ENCODE results near the gene HDAC9. TPM values are rescaled to one million over a fixed set of nuclear protein-coding genes. Genes with fewer than 3 reads are reported as not detected.

The HDAC9 gene
- total RNA-seq, 3 donors from 2014 or later (not counting 1 experiment from before 2014, with no cell fraction given) = 19.1 to 41.1 (median 24.1) TPM

DNA sequence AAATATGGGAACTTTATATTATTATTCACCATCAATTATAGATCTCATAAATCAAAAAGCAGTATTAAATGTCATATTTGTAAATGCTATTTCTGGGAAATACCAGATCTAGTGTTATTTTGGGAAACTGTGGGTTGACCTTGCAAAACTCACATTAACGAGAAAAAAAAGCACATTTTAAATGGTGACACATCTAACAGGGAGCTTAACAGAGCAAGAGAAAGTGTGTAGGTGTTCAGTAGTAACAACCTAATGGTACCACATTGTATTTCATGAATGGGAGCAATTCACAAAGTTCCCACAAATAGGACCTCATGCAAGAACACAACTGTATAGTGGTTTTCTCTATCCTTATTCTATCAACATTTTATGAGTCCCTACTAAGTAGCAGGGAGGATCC lies 26.2 kb upstream of the HDAC9 start:
- Mint-ChIP-seq H3K9me3 (no peaks in the 10 kb centered on the region), H3K4me1 (peaks cover 21 to 46% of the 10 kb centered on the region in 2 donors), H3K4me3 (no peak overlapping the region), H3K27ac (no peak overlapping the region), H3K27me3 (ENCODE audit: low read depth in 2 of 2) (no peaks in the 10 kb centered on the region), H3K36me3 (no peaks in the 10 kb centered on the region)
- H3K9me3 ChIP-seq (ENCODE audit: control insufficient read depth, insufficient read depth, low read length) = no peaks in the 10 kb centered on the region
- WGBS (ENCODE audit: insufficient coverage) = 57% methylated on average over 1 of the region's 1 CpG
- no peaks in the 10 kb centered on the region for H3K27me3 ChIP-seq (ENCODE audit: control insufficient read depth, insufficient read depth, low read length)
- ATAC-seq (no peak), DNase-seq (no peak)
- no peaks in the 10 kb centered on the region for H3K4me1 ChIP-seq (ENCODE audit: control insufficient read depth, insufficient read depth, low read length)
- no peak overlapping the region for H3K4me3 ChIP-seq (ENCODE audit: low read length)
- no peak overlapping the region for H3K27ac ChIP-seq (ENCODE audit: low read length)
- H3K36me3 ChIP-seq (ENCODE audit: control insufficient read depth, insufficient read depth, low read length) = no peaks in the 10 kb centered on the region
- intact Hi-C loops (cut with micrococcal nuclease) = no loop called here
- TF ChIP-seq, protein P1, sequence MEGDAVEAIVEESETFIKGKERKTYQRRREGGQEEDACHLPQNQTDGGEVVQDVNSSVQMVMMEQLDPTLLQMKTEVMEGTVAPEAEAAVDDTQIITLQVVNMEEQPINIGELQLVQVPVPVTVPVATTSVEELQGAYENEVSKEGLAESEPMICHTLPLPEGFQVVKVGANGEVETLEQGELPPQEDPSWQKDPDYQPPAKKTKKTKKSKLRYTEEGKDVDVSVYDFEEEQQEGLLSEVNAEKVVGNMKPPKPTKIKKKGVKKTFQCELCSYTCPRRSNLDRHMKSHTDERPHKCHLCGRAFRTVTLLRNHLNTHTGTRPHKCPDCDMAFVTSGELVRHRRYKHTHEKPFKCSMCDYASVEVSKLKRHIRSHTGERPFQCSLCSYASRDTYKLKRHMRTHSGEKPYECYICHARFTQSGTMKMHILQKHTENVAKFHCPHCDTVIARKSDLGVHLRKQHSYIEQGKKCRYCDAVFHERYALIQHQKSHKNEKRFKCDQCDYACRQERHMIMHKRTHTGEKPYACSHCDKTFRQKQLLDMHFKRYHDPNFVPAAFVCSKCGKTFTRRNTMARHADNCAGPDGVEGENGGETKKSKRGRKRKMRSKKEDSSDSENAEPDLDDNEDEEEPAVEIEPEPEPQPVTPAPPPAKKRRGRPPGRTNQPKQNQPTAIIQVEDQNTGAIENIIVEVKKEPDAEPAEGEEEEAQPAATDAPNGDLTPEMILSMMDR (IDR thresholded peaks at IDR 0.05) = no peak

DNA sequence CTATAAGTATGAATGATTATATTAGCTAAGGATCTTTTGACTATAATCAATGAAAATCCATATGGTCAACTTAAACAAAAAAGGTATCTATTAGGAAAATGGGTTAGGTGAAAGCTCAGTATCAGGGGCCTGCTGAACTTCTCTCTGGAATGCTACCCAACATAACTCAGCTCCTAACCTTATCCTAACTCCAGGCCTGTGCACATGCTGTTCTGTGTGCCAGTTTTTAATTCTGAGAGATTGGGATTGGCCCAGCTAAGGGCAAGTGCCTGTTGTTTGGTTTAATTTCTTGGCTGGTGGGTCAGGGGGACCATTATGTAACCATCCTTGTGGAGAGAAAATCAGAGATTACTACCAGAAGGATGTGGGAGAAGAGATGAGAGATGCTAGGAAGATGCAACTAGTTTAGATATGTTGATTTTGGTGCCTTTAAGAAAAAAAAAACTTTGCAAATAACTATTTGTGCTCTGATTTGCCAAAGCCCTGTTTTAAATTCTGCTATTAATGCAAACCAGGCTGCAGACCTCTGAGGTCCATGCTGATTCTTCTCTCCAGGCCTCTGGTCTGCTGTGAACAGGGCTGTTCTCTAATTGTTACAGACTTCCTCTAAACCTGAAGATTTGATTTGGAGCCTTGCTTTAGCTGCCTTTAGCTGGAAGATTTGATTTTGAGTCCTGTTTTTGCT lies 23.9 kb upstream of the HDAC9 start:
- Histone ChIP-seq H3K27ac (ENCODE audit: low read length) (no peak overlapping the region), H3K9me3 (ENCODE audit: control insufficient read depth, insufficient read depth, low read length) (no peaks in the 10 kb centered on the region), H3K27me3 (ENCODE audit: control insufficient read depth, insufficient read depth, low read length) (no peaks in the 10 kb centered on the region), H3K4me3 (ENCODE audit: low read length) (no peak overlapping the region), H3K36me3 (ENCODE audit: control insufficient read depth, insufficient read depth, low read length) (no peaks in the 10 kb centered on the region), H3K4me1 (ENCODE audit: control insufficient read depth, insufficient read depth, low read length) (no peaks in the 10 kb centered on the region)
- H3K9me3 Mint-ChIP-seq = no peaks in the 10 kb centered on the region
- H3K27ac Mint-ChIP-seq = no peak overlapping the region
- peaks cover 11 to 35% of the 10 kb centered on the region in 2 donors for H3K4me1 Mint-ChIP-seq
- DNase-seq = no peak
- no peaks in the 10 kb centered on the region for H3K27me3 Mint-ChIP-seq (ENCODE audit: low read depth in 2 of 2)
- TF ChIP-seq, protein P1 (IDR thresholded peaks at IDR 0.05) = no peak
- no peak overlapping the region for H3K4me3 Mint-ChIP-seq
- no peaks in the 10 kb centered on the region for H3K36me3 Mint-ChIP-seq
- ATAC-seq = no peak
- intact Hi-C loops (cut with micrococcal nuclease) = no loop called here

DNA sequence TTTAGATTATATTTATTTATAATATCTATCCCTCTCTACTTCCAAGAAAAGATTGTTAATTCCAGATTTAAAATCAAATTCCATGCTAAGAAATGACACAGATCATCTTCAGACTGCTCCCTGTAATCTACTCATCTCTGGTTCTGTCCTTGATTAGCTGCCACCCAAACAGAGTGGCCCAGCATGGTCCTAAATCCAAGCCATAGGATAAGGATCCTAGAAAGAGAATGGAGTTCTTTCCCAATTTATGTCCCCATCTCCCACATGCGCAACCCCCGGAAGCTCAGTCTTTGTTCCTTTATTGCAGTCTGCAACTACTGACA lies 23.4 kb upstream of the HDAC9 start:
- no peak overlapping the region for H3K27ac ChIP-seq (ENCODE audit: low read length)
- TF ChIP-seq, protein P1 (IDR thresholded peaks at IDR 0.05) = no peak
- intact Hi-C loops (cut with micrococcal nuclease) = no loop called here

DNA sequence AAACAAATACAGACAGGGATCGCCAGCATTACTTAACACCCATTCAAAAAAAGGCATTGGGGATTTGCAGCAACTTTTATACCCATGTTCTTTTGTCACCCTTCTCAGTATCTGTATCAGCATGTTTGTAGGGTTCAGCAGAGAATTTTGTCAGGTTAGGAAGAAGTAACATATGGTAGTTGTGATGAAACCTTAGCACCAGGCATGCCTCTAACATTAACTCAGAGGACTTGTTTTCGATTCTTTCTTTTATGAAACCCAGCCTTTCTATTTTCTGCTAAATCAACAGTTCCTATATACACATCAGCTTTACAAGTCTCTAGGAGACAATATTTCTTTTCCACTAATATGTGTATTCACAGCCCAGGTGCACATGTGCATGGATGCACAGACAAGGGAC lies 22.4 kb upstream of the HDAC9 start:
- H3K9me3 ChIP-seq (ENCODE audit: control insufficient read depth, insufficient read depth, low read length) = no peaks in the 10 kb centered on the region
- H3K4me1 Mint-ChIP-seq = peaks cover 4 to 23% of the 10 kb centered on the region in 2 donors
- no peak overlapping the region for H3K27ac ChIP-seq (ENCODE audit: low read length)
- 100% methylated on average over 2 of the region's 2 CpGs for WGBS (ENCODE audit: insufficient coverage)
- no peaks in the 10 kb centered on the region for H3K4me1 ChIP-seq (ENCODE audit: control insufficient read depth, insufficient read depth, low read length)
- no peaks in the 10 kb centered on the region for H3K36me3 Mint-ChIP-seq
- no peak for DNase-seq
- TF ChIP-seq, protein P1 (IDR thresholded peaks at IDR 0.05) = no peak
- no peak overlapping the region for H3K27ac Mint-ChIP-seq
- no peak overlapping the region for H3K4me3 Mint-ChIP-seq
- intact Hi-C loops (cut with micrococcal nuclease) = no loop called here
- H3K27me3 Mint-ChIP-seq (ENCODE audit: low read depth in 2 of 2) = no peaks in the 10 kb centered on the region
- no peaks in the 10 kb centered on the region for H3K9me3 Mint-ChIP-seq
- H3K4me3 ChIP-seq (ENCODE audit: low read length) = no peak overlapping the region
- H3K27me3 ChIP-seq (ENCODE audit: control insufficient read depth, insufficient read depth, low read length) = no peaks in the 10 kb centered on the region
- no peak for ATAC-seq
- H3K36me3 ChIP-seq (ENCODE audit: control insufficient read depth, insufficient read depth, low read length) = no peaks in the 10 kb centered on the region

More for the DNA sequence above, 23.4 kb upstream of the HDAC9 start:
- Histone ChIP-seq H3K27me3 (ENCODE audit: control insufficient read depth, insufficient read depth, low read length) (no peaks in the 10 kb centered on the region), H3K9me3 (ENCODE audit: control insufficient read depth, insufficient read depth, low read length) (no peaks in the 10 kb centered on the region), H3K4me3 (ENCODE audit: low read length) (no peak overlapping the region), H3K36me3 (ENCODE audit: control insufficient read depth, insufficient read depth, low read length) (no peaks in the 10 kb centered on the region), H3K4me1 (ENCODE audit: control insufficient read depth, insufficient read depth, low read length) (no peaks in the 10 kb centered on the region)
- H3K36me3 Mint-ChIP-seq = no peaks in the 10 kb centered on the region
- WGBS (ENCODE audit: insufficient coverage) = 95% methylated on average over 2 of the region's 2 CpGs
- DNase-seq = no peak
- no peak overlapping the region for H3K4me3 Mint-ChIP-seq
- ATAC-seq = no peak
- H3K27me3 Mint-ChIP-seq (ENCODE audit: low read depth in 2 of 2) = no peaks in the 10 kb centered on the region
- H3K9me3 Mint-ChIP-seq = no peaks in the 10 kb centered on the region
- no peak overlapping the region for H3K27ac Mint-ChIP-seq
- peaks cover 6 to 30% of the 10 kb centered on the region in 2 donors for H3K4me1 Mint-ChIP-seq

All from natural killer cell (primary cell).